NCI-H1417 treated with DMSO at 0.1 percent for 48 hours (cell line): ENCODE results near the gene CHCHD6.

Experiments
- DNase-seq: peaks from one replicate; lab custom pipeline; 2025; lab: John Stamatoyannopoulos, UW

The CHCHD6 gene, protein sequence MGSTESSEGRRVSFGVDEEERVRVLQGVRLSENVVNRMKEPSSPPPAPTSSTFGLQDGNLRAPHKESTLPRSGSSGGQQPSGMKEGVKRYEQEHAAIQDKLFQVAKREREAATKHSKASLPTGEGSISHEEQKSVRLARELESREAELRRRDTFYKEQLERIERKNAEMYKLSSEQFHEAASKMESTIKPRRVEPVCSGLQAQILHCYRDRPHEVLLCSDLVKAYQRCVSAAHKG

DNA sequence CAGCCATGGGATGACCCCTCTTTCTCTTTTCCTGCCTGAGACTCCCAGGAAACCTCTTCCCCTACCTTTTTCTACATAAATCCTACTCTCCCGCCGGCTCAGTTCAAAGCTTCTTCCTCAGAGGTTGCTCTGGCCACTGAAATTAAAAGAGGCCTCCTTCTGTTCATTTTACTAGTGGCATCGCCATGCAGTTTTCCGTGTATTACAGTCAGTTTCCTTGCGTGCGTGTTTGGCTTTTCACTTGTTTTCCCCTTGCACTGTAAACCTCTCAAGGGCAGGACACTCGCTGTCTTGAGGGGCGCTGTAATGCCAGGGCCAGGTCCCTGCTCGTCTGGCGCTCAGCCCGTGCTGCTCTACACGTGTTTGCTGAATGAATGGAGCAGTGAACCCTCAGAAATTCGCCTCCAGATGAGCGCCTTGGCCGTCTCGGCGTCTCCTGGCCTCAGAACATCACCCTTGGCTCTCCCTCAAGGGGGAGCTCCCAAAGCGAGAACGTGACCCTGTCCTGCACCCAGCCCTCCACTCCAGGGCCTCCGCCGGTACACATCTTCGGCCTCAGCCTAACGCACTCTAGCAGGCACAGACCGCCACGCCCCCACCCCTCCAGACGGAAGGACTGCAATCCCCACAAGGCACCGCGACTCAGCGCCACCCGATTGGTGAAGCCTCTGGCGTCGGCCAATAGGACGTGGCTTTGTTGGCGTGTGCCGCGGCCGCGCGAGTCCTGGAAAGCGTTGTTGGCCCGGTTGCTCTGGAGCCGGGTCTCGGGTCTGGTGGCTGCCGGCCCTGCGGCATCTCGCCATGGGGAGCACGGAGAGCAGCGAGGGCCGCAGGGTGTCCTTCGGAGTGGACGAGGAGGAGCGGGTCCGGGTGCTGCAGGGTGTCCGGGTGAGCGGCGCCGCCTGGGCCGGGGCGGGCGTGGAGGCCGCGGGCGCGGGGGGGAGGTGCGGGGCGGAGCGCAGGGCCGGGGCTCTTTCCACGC is at the start of gene CHCHD6:
CHCHD6 (plus strand) TSS at position 729 of the 982 bp plus-strand sequence; CDS start at position 802, 73 bp downstream.
- DNase-seq: peak; percentile 92

DNA sequence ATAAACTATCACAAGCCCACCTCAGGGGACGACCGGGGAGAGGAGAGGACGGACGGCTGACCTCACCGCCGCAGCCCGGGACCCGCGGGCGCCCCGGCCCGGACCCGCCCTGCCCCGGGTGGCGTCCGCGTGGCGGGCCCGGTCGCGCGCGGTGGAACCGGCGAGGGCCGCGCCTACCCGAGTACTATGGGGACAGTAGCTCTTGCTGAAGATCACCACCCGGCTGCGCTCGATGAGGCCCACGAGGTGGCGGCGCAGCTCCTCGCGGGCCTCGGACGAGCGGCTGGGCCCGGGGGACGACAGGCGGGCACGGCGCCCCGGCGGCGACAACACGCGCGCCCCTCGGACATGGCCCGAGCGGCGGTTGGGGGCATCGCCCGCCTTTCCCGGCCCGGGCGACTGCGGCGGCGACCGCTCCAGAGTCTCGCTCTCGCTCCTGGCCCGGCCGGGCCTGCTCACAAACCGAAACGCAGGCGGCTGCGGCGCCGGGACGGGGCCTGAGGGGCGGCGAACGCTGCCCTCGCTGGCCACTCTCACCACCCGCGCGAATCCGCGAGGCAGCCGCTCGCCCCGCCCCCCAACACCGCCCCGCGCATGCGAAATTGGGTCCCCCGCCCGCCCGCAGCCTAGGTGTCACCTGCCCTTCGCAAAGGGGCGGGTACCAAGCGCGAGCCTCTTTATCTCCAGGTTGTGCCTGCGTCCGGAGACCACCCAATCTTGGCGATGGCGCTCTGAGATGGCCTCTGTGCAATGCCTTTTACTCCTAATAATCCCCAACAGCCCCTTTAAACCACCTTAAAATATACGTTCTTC is 49.3 kb upstream of the CHCHD6 start, which contains the start of gene TXNRD3:
TXNRD3 (minus strand) TSS at position 554 of the 813 bp plus-strand sequence.
- DNase-seq: no peak

DNA sequence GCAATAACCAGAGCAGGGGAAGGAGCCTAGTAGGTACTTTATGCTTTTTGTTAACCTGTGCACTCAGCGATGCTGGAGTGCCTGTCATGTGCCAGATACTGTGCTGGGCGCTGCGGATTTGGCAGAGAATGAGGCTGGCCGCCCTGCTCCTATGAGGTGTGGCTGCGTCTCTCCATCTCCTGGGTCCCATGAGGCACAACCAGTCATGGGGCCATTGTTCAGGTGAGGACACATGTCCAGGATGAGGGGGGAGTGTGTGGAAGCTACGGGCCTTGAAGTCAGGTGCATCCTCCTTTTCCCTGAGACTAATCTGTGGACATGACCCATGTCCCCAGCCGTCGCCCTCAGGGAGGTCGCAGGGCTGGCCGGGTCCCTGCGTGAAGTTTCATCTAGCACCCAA is 48.2 kb upstream of the CHCHD6 start:
- DNase-seq: no peak

DNA sequence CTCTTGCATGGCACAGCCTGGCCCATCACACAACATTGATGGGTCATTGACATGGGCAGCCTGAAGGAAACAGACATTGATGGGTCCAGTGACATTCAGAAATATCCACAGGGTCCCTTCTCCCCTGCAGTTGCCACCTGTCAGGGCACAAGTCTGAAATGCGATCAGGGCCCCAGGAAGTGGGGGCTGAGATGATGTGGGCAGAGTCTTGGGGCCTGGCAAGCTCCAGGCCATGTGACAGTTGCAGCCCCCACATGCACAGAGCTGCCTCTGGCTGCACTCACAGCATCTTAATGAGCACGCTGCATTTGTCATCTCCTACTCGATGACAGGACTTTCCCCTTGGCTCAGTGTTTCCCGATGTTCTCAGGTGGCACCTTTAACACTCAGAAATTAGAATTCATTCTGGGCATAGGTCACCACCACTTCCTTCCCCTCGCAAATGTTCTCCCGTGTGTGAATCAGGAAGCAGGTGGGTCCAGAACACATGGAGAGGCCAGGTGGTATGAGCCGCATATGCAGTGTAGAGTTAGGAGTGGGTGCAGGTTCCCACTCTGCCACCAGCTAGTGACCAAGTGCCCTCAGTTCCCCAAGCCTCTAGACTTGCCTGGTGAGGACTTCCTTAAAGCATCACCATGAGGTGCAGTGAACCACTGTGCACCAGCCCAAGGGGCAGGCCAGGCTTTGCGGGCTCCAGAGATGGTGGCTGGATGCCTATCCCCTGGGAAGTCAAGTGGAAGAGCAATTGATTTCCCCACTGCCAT is 47.5 kb upstream of the CHCHD6 start:
- DNase-seq: no peak

DNA sequence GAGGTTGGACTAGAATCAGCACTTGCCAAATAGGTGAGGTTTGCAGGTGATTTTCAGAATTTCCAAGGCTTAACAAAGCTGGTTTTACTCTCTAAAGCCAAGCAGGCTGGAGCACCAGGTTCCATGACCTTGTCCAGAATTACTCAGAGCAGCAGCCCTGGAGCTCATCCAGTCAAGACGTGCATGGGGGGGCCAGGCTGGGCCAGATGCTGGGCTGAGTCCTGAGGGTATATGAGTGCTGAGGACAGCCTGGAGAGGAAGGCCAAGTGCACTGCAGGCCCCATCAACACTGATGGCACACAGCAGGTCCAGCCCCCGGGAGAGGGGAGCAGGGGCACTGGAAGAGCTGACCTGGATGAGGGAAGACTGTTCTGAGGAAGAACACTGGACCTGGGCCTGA is 46.1 kb upstream of the CHCHD6 start:
- DNase-seq: no peak

DNA sequence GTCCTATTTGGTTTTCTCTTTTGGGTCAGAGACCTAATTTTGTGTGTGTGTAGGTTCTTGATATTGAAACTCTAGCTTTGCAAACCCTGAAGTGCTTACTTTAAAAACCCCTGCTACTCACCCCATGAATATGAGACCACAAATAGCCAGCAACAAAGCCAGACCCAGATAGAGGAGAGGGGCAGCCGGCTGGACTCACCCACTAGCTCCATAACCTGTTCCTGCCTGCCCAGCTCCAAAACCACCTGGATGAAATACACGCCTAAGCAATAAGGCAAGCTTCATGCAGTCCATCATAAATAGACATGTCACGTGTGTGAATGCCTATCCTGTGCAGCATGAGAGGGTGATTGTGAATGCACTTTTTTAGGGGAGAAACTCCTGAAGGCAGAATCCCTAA is 45.5 kb upstream of the CHCHD6 start:
- DNase-seq: no peak

DNA sequence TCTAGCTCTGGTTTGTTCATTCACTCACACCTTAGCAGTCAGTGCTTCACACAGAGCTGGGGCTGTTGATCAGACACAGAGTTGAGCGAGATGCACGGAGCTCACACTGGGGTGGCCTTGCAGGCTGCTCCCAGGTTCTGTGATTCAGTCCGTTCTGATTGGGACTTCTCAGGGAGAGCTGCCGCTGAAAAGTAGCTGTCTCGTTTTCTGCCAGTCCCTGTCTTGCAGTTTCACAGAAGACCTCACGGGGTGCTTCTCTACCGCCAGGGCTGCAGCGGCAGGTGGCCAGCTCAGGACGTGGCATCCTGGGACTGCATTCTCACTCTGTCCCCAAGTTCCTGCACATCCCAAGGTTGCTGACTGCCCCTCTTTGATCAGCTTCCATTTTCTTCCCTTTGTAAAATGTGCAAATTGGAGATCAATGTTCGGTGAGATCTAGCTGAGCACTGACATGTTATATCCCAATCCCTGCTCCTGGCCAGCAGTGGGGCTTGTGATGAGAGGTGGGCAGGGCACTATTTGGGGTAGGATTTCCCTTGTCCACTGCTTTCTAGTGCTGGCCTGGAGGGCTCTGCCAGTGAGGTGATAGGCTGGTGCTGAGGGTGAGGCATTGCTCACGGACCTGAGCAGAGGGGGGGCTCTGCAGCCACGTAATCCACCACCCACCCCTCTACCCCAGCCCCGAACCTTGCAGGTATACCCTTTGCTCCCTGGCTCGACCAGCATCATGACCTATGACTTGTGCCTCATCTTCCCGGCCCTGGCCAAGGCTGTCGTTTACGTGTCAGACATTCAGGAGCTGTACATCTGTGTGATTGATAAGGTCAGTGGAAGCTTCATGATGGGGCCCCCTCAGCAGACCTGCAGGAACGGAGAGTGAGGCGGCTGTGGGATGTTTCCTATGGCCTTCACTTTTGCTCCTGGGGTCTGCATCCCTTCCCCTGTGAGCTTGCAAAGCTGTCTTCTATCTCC is 43.8 kb upstream of the CHCHD6 start:
- no peak for DNase-seq

DNA sequence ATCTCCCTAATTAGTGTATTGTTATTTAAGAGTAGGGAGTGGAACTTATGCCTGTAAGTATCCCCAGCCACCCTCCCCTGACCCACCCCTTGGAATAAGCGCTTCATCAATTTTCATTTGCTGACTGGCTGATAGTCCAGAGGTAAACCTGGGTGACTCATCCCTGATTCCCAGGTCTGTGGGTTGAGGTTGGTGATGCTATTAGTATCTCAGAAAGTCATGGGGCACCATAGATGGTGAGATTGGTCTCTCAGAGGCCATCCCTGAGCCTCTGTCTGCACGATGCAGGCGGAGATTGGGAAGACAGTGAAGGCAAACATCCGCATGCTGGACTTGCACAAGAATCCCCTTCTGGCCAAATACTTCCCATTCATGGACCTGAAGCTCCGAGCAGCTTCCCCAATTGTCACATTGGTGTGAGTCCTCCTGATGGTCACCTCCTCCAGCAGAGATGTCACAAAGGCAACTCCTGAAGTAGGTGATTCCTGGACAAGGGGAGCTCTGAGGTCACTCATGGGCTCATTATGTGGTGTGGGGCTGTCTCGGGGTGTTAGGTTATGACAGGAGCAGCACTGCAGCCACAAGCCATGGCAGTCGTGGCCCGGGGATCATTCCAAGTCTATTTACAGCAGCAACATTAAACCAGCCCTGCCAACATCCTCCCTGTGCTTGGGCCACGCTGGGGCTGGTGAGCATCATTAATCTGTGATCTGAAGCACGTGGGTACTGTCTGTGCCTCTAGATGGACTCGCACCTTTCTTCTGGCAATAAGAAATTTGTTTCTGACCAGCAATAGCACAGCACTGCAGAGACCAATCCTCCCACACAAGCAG is 42.3 kb upstream of the CHCHD6 start:
- no peak for DNase-seq

DNA sequence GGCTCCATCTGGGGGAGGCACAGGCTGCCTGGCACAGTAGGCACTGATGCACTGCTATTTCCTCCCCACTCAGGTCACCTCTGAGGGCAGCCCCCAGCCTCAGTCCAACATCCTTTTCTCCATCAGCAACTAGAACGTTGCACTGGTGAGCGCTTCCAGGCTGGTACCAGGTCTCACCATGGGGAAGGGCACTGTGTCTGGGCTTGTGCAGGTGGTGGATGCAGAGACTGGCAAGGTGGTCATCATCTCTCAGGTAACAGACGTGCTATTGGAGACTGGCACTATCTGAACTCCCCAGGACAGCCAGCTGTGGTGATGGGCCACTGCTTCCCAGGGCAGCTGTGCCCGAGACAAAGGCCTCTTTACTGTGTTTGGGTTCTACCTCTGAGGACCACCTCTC is 40.8 kb upstream of the CHCHD6 start:
- DNase-seq: no peak

DNA sequence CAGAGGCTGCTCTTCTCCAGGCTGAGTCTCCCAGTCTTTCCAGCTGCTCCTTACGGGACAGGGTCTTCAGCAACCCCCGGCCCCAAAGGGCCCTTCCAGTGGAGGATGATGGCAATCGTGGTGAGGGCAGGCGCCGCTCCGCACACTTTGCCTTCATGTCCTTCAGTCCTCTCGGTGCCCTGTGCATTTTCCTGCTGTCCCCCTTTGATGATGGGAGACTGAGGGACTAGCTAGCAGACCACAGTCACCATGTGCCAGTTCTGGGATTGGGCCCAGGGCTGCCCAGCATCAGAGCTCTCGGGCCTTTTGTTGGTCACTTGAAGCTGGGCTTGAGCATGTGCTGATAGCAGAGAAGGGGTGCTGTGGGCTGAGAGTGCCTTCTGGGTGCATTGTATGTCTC is 40.3 kb upstream of the CHCHD6 start:
- no peak for DNase-seq

DNA sequence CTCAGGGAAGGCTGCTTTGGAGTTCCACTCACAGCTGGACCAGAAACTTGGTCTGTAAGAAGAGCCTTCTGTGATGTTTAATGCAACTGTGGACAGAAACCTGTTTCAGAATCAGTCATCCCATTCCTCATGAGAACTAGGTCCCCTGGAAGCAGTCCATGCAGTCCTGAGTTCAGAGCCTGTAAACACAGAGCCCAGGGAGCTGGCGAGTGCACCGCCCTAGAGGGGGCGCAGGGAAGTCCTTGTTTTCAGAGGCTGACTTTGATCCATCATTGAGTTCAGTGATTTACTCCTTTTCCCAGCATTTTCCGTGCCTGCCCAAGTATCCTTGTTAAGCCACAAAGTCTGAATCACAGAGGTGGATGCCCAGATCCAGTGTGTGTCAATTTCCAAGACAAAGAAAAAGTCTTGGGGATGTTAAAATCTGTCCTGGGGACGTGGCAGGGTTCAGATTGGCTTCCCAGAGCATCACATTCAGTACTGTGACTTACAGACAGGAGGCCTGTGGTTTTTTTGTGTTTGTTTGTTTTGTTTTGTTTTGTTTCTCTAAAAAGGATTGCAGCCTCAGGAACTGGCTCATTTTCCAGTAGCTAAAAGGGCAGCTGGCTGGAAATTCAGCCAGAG is 39.3 kb upstream of the CHCHD6 start:
- DNase-seq: no peak

DNA sequence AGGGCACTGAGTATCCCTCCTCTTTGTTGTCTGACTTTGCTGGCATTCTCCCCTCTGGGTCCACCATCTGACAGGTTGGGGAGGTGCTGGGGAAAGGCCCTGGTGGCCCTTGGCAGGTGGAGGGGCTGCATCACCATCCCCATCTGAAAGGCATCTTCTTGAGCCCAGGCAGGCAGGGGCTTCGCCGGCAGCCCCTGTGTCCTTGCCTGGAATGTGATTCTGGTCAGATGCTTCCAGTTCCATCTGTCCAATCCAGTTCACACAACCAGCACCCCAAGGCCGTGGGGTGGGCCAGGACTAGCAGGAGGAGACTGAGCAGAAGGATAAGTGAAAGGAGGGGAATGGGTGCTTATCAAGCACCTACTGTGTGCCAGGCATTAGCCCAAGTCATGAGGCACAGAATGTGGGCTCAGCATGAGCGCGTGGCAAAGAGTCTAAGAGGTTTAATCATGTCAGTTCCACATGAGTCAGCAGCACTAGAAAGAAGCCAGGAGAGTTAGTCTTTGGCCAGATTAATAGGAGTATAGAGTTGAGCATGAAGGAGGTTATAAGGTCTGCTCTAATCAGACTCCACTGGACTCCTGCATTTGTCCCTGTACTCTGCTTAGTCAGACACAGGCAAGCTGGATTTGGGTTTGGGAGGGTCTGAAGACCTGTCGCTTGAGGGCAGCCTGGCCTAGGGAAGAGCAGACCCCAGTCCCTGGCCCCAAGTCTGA is 38.7 kb upstream of the CHCHD6 start:
- DNase-seq: no peak

DNA sequence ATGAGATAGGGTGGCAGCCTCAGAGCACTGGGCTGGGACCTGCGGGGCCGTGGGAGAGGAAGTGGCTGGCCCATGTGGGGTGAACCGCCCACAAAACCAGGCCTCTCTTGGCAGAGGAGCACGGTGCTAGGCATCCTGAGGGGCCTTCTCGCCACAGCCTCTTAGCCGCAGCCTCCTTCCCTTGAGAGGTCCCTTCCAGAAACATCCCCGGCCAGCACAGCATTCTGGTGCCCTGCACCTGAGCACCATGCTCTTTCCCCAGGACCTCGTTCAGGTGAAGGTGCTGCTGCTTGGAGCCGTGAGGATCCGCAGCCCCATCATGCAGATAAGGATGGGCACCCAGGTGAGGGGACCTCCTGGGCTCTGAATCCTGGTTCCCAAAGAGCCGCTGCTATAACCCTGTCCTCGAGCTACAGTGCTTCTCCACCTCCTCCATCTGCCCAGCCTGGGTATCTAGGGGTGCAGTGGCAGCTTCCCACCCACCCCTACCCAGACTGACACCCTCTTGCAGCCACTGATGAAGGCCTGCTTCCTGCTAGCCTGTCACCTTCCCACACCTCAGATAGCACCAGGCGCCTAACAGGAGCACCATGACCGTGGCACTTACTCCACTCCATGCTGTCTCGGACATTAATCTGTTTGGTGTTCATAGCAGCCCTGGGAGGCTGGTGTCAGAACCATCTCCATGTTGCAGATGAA is 37.9 kb upstream of the CHCHD6 start:
- DNase-seq: no peak

DNA sequence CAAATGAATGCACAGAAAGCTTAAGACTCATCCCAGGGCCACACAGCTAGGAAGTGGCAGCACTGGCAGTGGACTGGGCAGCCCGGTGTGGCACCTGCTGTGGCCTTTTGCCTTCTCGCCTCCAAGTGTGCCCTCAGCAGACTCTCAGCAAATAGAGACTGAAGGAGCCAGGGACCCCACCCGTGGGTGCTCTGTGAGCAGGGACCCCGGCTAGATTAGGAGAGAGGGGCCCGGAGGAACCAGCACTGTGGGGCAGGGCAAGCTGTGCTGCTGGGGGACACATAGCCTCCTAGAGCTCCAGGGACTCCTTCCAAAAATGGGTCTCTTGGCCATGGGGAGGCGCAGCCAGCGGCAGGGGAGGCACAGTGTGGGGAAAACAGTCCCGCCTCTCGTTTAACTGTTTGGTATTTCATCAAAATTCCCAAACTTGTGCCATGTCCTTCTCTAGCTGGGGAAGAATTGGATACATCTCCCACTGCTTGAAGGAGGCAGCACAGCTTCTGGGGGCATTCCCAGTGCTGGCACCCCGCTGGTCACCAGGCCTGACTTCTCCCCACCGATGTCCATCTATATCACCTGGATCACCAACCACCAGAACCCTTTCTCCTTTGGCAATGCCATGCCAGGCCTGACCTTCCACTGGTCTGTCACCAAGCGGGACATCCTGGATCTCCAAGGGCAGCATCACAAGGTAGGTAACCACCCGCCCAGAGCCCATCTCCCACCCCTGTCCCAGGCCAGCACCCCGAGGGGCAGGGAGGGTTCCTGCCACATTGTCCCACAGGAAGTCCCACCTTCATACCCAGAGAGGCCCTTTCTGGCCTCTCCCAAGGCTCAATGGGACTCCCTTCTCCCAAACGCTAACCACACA is 37.1 kb upstream of the CHCHD6 start:
- DNase-seq: no peak

DNA sequence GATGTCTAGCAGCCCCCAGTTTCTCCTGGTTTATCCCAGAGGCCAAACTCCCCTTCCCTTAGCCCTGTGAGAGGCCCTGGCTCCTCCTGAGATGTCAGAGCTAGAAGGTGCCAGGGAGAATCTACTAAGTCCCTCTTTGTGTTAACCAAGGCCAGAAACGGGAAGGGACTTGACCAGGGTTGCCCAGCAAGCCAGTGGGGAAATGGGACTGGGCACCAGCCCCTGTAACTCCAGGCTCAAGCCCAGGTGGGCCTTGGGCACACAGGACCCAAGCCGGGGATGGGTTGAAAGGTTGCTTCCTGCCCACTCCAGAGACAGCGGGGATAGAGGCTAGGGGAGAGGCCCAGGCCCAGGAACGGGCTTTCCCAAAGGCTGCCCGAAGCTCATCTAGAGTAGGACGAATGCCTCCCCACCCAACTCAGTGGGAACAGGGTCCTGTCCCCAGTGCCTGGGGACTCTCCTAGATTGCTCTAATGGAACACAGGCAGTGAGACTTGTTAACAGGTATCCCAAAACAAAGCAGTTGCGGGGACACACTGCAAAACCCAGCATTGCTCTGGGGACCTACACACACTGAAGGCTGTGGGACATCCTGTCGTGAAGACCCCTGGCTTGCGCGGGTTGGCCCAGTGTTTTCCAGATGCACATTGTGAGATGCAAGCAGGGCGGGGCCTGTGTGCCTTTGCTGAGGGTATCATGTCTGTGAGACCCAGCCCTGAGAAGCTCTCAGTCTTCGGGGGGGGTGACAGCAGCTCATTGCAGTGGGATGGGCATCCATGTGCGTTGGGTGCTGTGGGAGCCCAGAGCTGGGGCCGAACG is 36.2 kb upstream of the CHCHD6 start:
- DNase-seq: no peak
